ENCODE measurements around the gene BZW2.

Gene BZW2

GRCh38 chr7:16644636-16645592, 1.1 kb upstream of the BZW2 start:
- H3K23ac ChIP-seq (ENCODE audit: low read length in 2 of 2), result peak overlapping the region in 1 of 2 experiments; percentile 31
- peak overlapping the region; percentile 28 for H4K91ac ChIP-seq (ENCODE audit: low read length)
- peaks cover 4% of the 10 kb centered on the region for H3K4me1 ChIP-seq (ENCODE audit: control insufficient read depth, insufficient read depth, low read depth, low read length)
- peak overlapping the region; percentile 67 for H2BK5ac ChIP-seq (ENCODE audit: low read depth, low read length, poor library complexity, severe bottlenecking)
- peak overlapping the region; percentile 58 to 59 for H3K18ac ChIP-seq (ENCODE audit: low read depth in 1 of 2, low read length in 2 of 2)
- peak; percentile 73 for DNase-seq
- H3K4me3 ChIP-seq (ENCODE audit: insufficient read depth in 1 of 2, low read depth in 1 of 2, low read length in 2 of 2), result peak overlapping the region; percentile 77 to 94
- H3K14ac ChIP-seq (ENCODE audit: low read length in 2 of 2), result peak overlapping the region in 1 of 2 experiments; percentile 35
- H3K27ac ChIP-seq (ENCODE audit: low read length, poor library complexity, severe bottlenecking), result peak overlapping the region; percentile 88
- peaks cover 6% of the 10 kb centered on the region for H3K79me1 ChIP-seq (replicated peaks; ENCODE audit: low read length, poor library complexity, severe bottlenecking)
- peak overlapping the region; percentile 39 for H2BK120ac ChIP-seq (ENCODE audit: low read depth, low read length)
- peak overlapping the region; percentile 15 for H2BK15ac ChIP-seq (ENCODE audit: low read depth, poor library complexity, severe bottlenecking)
- under 1% methylated on average over 49 of the region's 57 CpGs for WGBS
- no peaks in the 10 kb centered on the region for H3K9me3 ChIP-seq (ENCODE audit: control insufficient read depth, low read length)
- H3K4ac ChIP-seq (ENCODE audit: low read depth in 1 of 2, low read length in 2 of 2), result peak overlapping the region in 1 of 2 experiments; percentile 89
- H3K4me2 ChIP-seq (ENCODE audit: low read length, poor library complexity, severe bottlenecking), result peak overlapping the region; percentile 81
- no peaks in the 10 kb centered on the region for H3K27me3 ChIP-seq (ENCODE audit: control insufficient read depth in 1 of 2, insufficient read depth in 1 of 2, low read length in 2 of 2)
- H2AK5ac ChIP-seq (ENCODE audit: low read length, severe bottlenecking), result peak overlapping the region; percentile 20
- peak overlapping the region; percentile 77 for H4K8ac ChIP-seq (ENCODE audit: low read length)
- peaks cover 0 to 6% of the 10 kb centered on the region in 2 experiments for H3K36me3 ChIP-seq (ENCODE audit: control insufficient read depth in 1 of 2, insufficient read depth in 2 of 2, low read depth in 1 of 2, low read length in 2 of 2)
- H3K9ac ChIP-seq (ENCODE audit: low read length), result peak overlapping the region; percentile 97
- H2BK12ac ChIP-seq (ENCODE audit: low read length in 2 of 2), result no peak overlapping the region
- peak overlapping the region; percentile 66 for H2AFZ ChIP-seq (ENCODE audit: low read depth, low read length)

GRCh38 chr7:16646472-16647072, 591 bp downstream of the BZW2 start:
- H3K23ac ChIP-seq (ENCODE audit: low read length in 2 of 2), result no peak overlapping the region
- H3K4me3 ChIP-seq (ENCODE audit: insufficient read depth in 1 of 2, low read depth in 1 of 2, low read length in 2 of 2), result peak overlapping the region; percentile 94 to 100
- no peak overlapping the region for H2BK5ac ChIP-seq (ENCODE audit: low read depth, low read length, poor library complexity, severe bottlenecking)
- H3K9ac ChIP-seq (ENCODE audit: low read length), result peak overlapping the region; percentile 97
- H3K79me1 ChIP-seq (replicated peaks; ENCODE audit: low read length, poor library complexity, severe bottlenecking), result peaks cover 5% of the 10 kb centered on the region
- H2AK5ac ChIP-seq (ENCODE audit: low read length, severe bottlenecking), result no peak overlapping the region
- peaks cover 0 to 6% of the 10 kb centered on the region in 2 experiments for H3K36me3 ChIP-seq (ENCODE audit: control insufficient read depth in 1 of 2, insufficient read depth in 2 of 2, low read depth in 1 of 2, low read length in 2 of 2)
- no peaks in the 10 kb centered on the region for H3K9me3 ChIP-seq (ENCODE audit: control insufficient read depth, low read length)
- peak overlapping the region; percentile 75 for H3K4me2 ChIP-seq (ENCODE audit: low read length, poor library complexity, severe bottlenecking)
- peak overlapping the region; percentile 64 to 100 for H3K14ac ChIP-seq (ENCODE audit: low read length in 2 of 2)
- H3K27me3 ChIP-seq (ENCODE audit: control insufficient read depth in 1 of 2, insufficient read depth in 1 of 2, low read length in 2 of 2), result no peaks in the 10 kb centered on the region
- peak overlapping the region; percentile 92 for H4K91ac ChIP-seq (ENCODE audit: low read length)
- no peak overlapping the region for H2BK120ac ChIP-seq (ENCODE audit: low read depth, low read length)
- peak overlapping the region in 1 of 2 experiments; percentile 84 for H3K4ac ChIP-seq (ENCODE audit: low read depth in 1 of 2, low read length in 2 of 2)
- no peak overlapping the region for H2BK12ac ChIP-seq (ENCODE audit: low read length in 2 of 2)
- H3K4me1 ChIP-seq (ENCODE audit: control insufficient read depth, insufficient read depth, low read depth, low read length), result peaks cover 3% of the 10 kb centered on the region
- WGBS, result 2% methylated on average over 16 of the region's 29 CpGs
- no peak overlapping the region for H4K8ac ChIP-seq (ENCODE audit: low read length)
- DNase-seq, result peak; percentile 36
- H2AFZ ChIP-seq (ENCODE audit: low read depth, low read length), result no peak overlapping the region
- H2BK15ac ChIP-seq (ENCODE audit: low read depth, poor library complexity, severe bottlenecking), result no peak overlapping the region
- H3K27ac ChIP-seq (ENCODE audit: low read length, poor library complexity, severe bottlenecking), result no peak overlapping the region
- H3K18ac ChIP-seq (ENCODE audit: low read depth in 1 of 2, low read length in 2 of 2), result peak overlapping the region; percentile 86 to 95

- Histone ChIP-seq H3K9me3 (ENCODE audit: control insufficient read depth, low read length) (no peaks in the 10 kb centered on the region), H3K27ac (ENCODE audit: low read length, poor library complexity, severe bottlenecking) (no peak overlapping the region), H2BK15ac (ENCODE audit: low read depth, poor library complexity, severe bottlenecking) (no peak overlapping the region), H3K9ac (ENCODE audit: low read length) (peak overlapping the region; percentile 97), H4K91ac (ENCODE audit: low read length) (no peak overlapping the region), H3K4me3 (ENCODE audit: insufficient read depth in 1 of 2, low read depth in 1 of 2, low read length in 2 of 2) (peak overlapping the region in 1 of 2 experiments; percentile 94), H3K18ac (ENCODE audit: low read depth in 1 of 2, low read length in 2 of 2) (no peak overlapping the region), H3K14ac (ENCODE audit: low read length in 2 of 2) (no peak overlapping the region), H3K23ac (ENCODE audit: low read length in 2 of 2) (no peak overlapping the region), H2AFZ (ENCODE audit: low read depth, low read length) (no peak overlapping the region), H2BK12ac (ENCODE audit: low read length in 2 of 2) (no peak overlapping the region), H3K27me3 (ENCODE audit: control insufficient read depth in 1 of 2, insufficient read depth in 1 of 2, low read length in 2 of 2) (no peaks in the 10 kb centered on the region), H2BK120ac (ENCODE audit: low read depth, low read length) (no peak overlapping the region), H3K4me1 (ENCODE audit: control insufficient read depth, insufficient read depth, low read depth, low read length) (peaks cover 3% of the 10 kb centered on the region), H3K79me1 (replicated peaks; ENCODE audit: low read length, poor library complexity, severe bottlenecking) (peaks cover 8% of the 10 kb centered on the region), H2AK5ac (ENCODE audit: low read length, severe bottlenecking) (no peak overlapping the region), H3K4me2 (ENCODE audit: low read length, poor library complexity, severe bottlenecking) (peak overlapping the region; percentile 64), H3K36me3 (ENCODE audit: control insufficient read depth in 1 of 2, insufficient read depth in 2 of 2, low read depth in 1 of 2, low read length in 2 of 2) (peaks cover 0 to 6% of the 10 kb centered on the region in 2 experiments), H2BK5ac (ENCODE audit: low read depth, low read length, poor library complexity, severe bottlenecking) (no peak overlapping the region), H4K8ac (ENCODE audit: low read length) (no peak overlapping the region), H3K4ac (ENCODE audit: low read depth in 1 of 2, low read length in 2 of 2) (no peak overlapping the region)
- no peak for DNase-seq
- 74% methylated on average over 2 of the region's 2 CpGs for WGBS
Observed at GRCh38 chr7:16647435-16647960, 1.5 kb downstream of the BZW2 start.

- no peak overlapping the region for H3K4me2 ChIP-seq (ENCODE audit: low read length, poor library complexity, severe bottlenecking)
- H3K4me1 ChIP-seq (ENCODE audit: control insufficient read depth, insufficient read depth, low read depth, low read length), result peaks cover 3% of the 10 kb centered on the region
- no peak for DNase-seq
- H3K27ac ChIP-seq (ENCODE audit: low read length, poor library complexity, severe bottlenecking), result no peak overlapping the region
- H2BK15ac ChIP-seq (ENCODE audit: low read depth, poor library complexity, severe bottlenecking), result no peak overlapping the region
- no peak overlapping the region for H2BK5ac ChIP-seq (ENCODE audit: low read depth, low read length, poor library complexity, severe bottlenecking)
- H4K91ac ChIP-seq (ENCODE audit: low read length), result no peak overlapping the region
- H2BK120ac ChIP-seq (ENCODE audit: low read depth, low read length), result no peak overlapping the region
- H3K79me1 ChIP-seq (replicated peaks; ENCODE audit: low read length, poor library complexity, severe bottlenecking), result peaks cover 11% of the 10 kb centered on the region
- no peaks in the 10 kb centered on the region for H3K9me3 ChIP-seq (ENCODE audit: control insufficient read depth, low read length)
- H3K14ac ChIP-seq (ENCODE audit: low read length in 2 of 2), result no peak overlapping the region
- no peak overlapping the region for H3K23ac ChIP-seq (ENCODE audit: low read length in 2 of 2)
- H4K8ac ChIP-seq (ENCODE audit: low read length), result no peak overlapping the region
- no peak overlapping the region for H3K9ac ChIP-seq (ENCODE audit: low read length)
- WGBS, result 90% methylated on average over 1 of the region's 1 CpG
- H2AFZ ChIP-seq (ENCODE audit: low read depth, low read length), result no peak overlapping the region
- H2AK5ac ChIP-seq (ENCODE audit: low read length, severe bottlenecking), result no peak overlapping the region
- no peak overlapping the region for H3K4ac ChIP-seq (ENCODE audit: low read depth in 1 of 2, low read length in 2 of 2)
- no peaks in the 10 kb centered on the region for H3K36me3 ChIP-seq (ENCODE audit: control insufficient read depth in 1 of 2, insufficient read depth in 2 of 2, low read depth in 1 of 2, low read length in 2 of 2)
- H2BK12ac ChIP-seq (ENCODE audit: low read length in 2 of 2), result no peak overlapping the region
- no peak overlapping the region for H3K18ac ChIP-seq (ENCODE audit: low read depth in 1 of 2, low read length in 2 of 2)
- peak overlapping the region in 1 of 2 experiments; percentile 94 for H3K4me3 ChIP-seq (ENCODE audit: insufficient read depth in 1 of 2, low read depth in 1 of 2, low read length in 2 of 2)
- no peaks in the 10 kb centered on the region for H3K27me3 ChIP-seq (ENCODE audit: control insufficient read depth in 1 of 2, insufficient read depth in 1 of 2, low read length in 2 of 2)
Observed at GRCh38 chr7:16648551-16648950, 2.6 kb downstream of the BZW2 start.

Measured in mesenchymal stem cell (in vitro differentiated cells and primary cell).